IPS-15b (cell line): ENCODE results near the gene PLEKHG5.

Experiments used
- H3K27me3 ChIP-seq: one replicate; pipeline ENCODE4 v1.6.1; 2013; ENCODE audit warnings: low read length; ENCODE audit not compliant: control insufficient read depth, insufficient read depth
- H3K36me3 ChIP-seq: one replicate; pipeline ENCODE4 v1.6.1; 2013; ENCODE audit warnings: low read length; ENCODE audit not compliant: control insufficient read depth, insufficient read depth
- H3K4me1 ChIP-seq: one replicate; pipeline ENCODE4 v1.6.1; 2013; ENCODE audit warnings: mild to moderate bottlenecking, low read length; ENCODE audit not compliant: control insufficient read depth, insufficient read depth
- H3K4me3 ChIP-seq: one replicate; pipeline ENCODE4 v1.5.1; 2013; ENCODE audit warnings: low read depth, low read length
- H3K9ac ChIP-seq: one replicate; pipeline ENCODE4 v1.6.1; 2013; ENCODE audit warnings: low read depth, mild to moderate bottlenecking, low read length
- H3K9me3 ChIP-seq: one replicate; pipeline ENCODE4 v1.6.1; 2013; ENCODE audit warnings: mild to moderate bottlenecking, low read length; ENCODE audit not compliant: control insufficient read depth, insufficient read depth

Gene PLEKHG5

DNA sequence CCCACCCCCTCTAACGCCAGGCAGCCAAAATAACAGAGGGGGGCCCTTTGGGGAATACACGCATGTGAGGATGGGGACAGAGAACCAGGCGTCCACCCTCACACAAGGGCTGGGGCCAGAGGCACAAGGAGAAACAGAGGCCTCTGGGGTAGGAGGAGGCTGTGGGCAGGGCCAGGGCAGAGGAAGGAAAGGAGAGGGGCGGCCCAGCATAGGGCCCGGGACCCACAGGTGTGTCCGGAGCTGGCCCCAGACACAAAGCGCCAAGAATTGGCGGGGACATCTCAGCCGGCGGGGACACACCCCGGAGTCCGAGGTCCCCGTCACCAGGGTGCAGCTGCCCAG, 6.7 kb downstream of the PLEKHG5 start:
- no peaks in the 10 kb centered on the region for H3K36me3 ChIP-seq
- peaks cover 5% of the 10 kb centered on the region for H3K27me3 ChIP-seq
- H3K9me3 ChIP-seq = no peaks in the 10 kb centered on the region
- peaks cover 3% of the 10 kb centered on the region for H3K4me1 ChIP-seq
- peak overlapping the region; percentile 37 for H3K9ac ChIP-seq
- peak overlapping the region; percentile 54 for H3K4me3 ChIP-seq

DNA sequence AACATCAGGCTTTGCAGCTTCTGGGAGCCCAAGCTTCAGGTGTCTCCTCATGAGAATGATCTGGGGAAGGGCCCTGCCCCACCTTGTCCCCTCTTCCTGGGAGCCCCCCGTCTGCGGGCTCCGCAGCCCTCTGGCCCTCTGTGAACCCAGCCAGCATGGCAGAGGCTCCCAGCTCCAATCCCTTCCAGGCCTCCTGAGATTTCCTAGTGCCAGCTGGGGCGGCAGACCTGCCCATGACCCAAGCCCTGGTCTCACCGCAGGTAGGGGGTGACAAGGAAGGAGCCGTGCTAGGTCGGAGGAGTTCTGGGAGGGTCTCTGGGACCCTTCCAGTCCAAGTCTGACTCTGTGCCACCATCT, 7.7 kb downstream of the PLEKHG5 start:
- peaks cover 3% of the 10 kb centered on the region for H3K4me1 ChIP-seq
- H3K9me3 ChIP-seq = no peaks in the 10 kb centered on the region
- no peak overlapping the region for H3K9ac ChIP-seq
- no peak overlapping the region for H3K4me3 ChIP-seq
- peaks cover 5% of the 10 kb centered on the region for H3K27me3 ChIP-seq
- H3K36me3 ChIP-seq = no peaks in the 10 kb centered on the region

DNA sequence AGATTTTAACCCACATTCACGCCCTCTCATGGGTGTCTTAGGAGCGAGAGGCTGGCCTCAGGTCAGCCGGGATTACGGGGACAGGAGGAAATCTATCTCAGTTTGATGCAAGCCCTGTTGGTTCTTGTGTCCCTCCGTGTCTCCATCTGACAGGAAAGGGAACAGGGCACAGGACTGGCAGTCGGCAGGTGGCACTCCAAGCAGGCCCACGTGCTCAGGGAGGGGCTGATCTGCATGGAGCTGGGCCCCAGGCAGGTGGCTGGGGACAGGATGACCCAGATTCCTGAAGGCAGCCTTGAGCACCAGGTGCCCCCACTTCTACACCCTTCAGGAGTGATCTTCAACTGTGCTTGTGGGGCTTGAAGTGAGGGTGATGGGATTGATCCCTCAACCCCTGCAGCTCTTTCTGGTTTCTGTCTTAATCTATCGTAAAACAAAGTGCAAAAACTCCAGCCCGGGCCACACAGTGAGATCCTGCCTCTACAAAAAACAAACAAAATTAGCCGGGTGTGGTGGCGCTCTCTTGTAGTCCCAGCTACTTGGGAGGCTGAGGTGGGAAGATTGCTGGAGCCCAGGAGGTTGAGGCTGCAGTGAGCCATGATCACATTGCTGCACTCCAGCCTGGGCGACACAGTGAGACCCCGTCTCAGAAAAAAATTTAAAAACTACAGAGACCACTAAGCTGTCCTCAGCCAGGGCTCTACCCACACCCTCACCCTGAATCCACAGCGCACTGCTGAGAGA, 8.3 kb downstream of the PLEKHG5 start:
- Histone ChIP-seq H3K4me1 (peaks cover 3% of the 10 kb centered on the region), H3K36me3 (no peaks in the 10 kb centered on the region), H3K9me3 (no peaks in the 10 kb centered on the region), H3K9ac (no peak overlapping the region), H3K27me3 (peaks cover 5% of the 10 kb centered on the region), H3K4me3 (no peak overlapping the region)

DNA sequence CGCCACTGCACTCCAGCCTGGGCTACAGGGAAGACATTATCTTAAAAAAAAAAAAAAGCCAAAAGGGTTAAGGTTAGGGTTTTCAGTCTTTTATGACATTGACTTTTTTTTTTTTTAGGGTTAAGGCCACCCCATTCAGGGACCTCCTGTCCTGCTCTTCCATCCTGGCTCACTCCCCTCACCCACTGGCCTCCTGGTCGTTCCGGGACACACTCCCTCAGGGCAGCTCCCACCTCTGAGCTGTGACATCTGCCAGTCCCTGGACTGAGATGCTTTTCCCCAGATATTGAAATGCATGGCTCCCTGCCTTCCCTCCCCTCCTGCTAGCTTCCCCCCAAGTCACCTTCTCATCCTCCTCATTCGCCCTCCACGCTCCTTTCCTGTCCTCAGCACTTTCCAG, 9.6 kb downstream of the PLEKHG5 start:
- H3K27me3 ChIP-seq = peaks cover 5% of the 10 kb centered on the region
- H3K36me3 ChIP-seq = no peaks in the 10 kb centered on the region
- H3K4me3 ChIP-seq = no peak overlapping the region
- no peak overlapping the region for H3K9ac ChIP-seq
- H3K9me3 ChIP-seq = no peaks in the 10 kb centered on the region
- peaks cover 3% of the 10 kb centered on the region for H3K4me1 ChIP-seq

DNA sequence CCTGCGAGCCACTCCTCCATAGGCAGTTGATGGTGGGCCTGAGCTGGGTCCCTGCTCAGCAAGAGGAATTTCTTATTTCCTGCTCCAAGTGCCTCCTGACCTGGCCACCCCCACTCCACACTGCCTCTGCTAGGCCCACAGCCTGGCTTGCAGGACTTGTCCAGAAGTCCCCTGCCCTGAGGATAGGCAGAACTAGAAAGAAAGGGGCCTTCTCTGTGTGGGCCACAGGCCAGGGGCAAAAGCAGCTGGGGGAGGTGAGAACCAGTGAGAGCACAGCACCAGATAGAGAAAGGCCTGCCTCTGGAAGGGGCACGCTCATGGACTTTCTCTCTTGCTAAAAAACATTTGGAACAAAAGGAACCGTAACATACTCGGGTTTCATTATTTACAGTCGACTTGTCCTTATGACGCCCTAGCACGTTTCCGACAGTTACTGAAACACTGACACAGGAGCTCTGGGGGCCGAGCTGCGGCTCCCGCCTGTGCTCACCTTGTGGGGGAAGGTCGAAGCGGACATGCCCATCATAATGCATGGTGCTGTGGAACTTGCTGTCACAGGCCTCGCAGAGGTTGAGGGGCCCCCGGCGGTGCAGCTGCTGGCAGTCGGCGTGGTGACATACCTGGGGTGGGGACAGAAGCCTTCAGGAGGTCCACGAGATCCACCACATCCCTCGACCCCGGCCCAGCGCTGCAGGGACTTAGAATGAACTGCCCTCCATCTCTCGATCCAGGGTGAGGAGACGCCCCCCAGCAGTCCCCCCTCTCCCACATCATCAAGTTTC, 14.2 kb downstream of the PLEKHG5 start:
- H3K9ac ChIP-seq = no peak overlapping the region
- H3K36me3 ChIP-seq = peaks cover 12% of the 10 kb centered on the region
- H3K4me3 ChIP-seq = no peak overlapping the region
- peaks cover 5% of the 10 kb centered on the region for H3K4me1 ChIP-seq
- no peaks in the 10 kb centered on the region for H3K27me3 ChIP-seq
- no peaks in the 10 kb centered on the region for H3K9me3 ChIP-seq

DNA sequence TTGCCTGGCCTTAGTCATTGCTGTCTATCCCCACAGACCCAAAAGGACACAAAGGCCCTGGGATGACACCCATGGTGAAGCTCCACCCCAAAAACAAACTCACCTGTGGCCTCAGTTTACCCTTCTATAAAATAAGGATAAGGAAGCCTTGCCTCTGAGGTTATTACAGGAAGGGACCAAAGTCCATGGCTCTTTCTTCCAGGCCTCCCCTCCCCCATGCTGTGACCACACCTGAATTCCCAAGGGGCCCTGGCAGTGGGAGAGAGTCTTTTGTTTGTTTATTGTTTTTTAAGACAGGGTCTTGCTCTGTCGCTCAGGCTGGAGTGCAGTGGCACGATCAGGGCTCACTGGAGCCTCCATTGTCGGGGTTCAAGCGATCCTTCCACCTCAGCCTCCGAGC, 15.0 kb downstream of the PLEKHG5 start:
- Histone ChIP-seq H3K9me3 (no peaks in the 10 kb centered on the region), H3K9ac (no peak overlapping the region), H3K27me3 (no peaks in the 10 kb centered on the region), H3K4me1 (peaks cover 11% of the 10 kb centered on the region), H3K36me3 (peaks cover 18% of the 10 kb centered on the region), H3K4me3 (no peak overlapping the region)

DNA sequence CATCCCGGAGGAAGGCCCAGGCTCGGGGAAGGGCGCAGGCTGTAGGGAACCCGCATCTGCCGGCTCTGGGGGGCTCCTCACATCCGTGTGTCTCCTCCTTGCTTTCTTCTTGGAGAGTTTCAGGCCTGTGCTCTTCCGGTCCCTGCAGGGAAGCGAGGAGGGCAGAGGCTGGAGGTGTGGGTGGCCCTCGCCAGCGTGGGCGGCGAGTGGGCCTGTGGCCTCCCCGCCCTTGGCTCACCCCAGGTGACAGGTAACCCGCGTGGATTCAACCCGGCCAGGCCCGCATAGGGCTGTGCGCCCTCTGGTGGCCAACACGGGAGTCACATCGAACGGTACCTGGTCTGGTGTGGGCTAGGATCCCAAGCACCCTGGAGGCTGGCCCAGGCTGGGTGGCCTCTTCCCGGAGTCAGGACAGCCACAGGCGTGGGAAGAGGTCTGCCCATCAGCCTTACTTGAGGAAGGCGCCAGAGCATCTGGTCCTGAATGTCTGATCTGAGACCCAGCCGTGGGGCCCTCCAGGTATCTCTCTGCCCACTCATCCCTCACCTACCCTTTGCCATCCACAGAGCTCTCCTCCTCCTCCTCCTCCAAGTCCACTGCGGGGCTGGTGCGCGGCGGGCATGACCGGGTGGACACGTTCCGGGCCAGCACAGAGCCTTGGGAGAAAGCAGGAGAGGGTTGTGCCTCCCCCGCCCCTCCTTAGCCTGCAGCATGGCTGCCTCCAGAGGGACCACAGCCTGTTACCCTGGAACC, 15.9 kb downstream of the PLEKHG5 start:
- Histone ChIP-seq H3K4me1 (peaks cover 11% of the 10 kb centered on the region), H3K9ac (no peak overlapping the region)

DNA sequence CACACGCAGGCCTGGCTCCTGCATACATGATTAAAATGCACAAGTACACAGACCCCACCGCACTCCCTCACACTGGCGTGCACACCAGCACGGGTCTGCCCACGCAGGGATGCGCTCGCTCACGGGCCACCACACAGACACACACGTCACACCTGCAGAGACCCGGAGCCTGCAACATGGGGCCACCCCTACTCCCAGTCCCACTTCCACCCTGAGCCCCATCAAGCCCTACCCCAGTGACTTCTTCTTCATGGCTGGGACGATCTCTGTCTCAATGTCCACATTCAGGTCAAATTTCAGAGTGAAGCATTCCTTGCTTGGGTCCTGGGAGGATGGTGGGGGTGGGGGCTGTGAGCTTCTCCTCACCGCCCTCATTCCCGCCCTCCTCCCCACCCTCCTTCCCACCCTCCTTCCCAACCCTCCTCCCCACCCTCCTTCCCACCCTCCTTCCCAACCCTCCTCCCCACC, 16.6 kb downstream of the PLEKHG5 start:
- peaks cover 29% of the 10 kb centered on the region for H3K36me3 ChIP-seq
- H3K9ac ChIP-seq = peak overlapping the region; percentile 24
- no peaks in the 10 kb centered on the region for H3K9me3 ChIP-seq
- no peaks in the 10 kb centered on the region for H3K27me3 ChIP-seq
- H3K4me1 ChIP-seq = peaks cover 11% of the 10 kb centered on the region
- no peak overlapping the region for H3K4me3 ChIP-seq

More for the DNA sequence above, 15.9 kb downstream of the PLEKHG5 start:
- Histone ChIP-seq H3K4me3 (peak overlapping the region; percentile 26), H3K9me3 (no peaks in the 10 kb centered on the region), H3K27me3 (no peaks in the 10 kb centered on the region), H3K36me3 (peaks cover 22% of the 10 kb centered on the region)

DNA sequence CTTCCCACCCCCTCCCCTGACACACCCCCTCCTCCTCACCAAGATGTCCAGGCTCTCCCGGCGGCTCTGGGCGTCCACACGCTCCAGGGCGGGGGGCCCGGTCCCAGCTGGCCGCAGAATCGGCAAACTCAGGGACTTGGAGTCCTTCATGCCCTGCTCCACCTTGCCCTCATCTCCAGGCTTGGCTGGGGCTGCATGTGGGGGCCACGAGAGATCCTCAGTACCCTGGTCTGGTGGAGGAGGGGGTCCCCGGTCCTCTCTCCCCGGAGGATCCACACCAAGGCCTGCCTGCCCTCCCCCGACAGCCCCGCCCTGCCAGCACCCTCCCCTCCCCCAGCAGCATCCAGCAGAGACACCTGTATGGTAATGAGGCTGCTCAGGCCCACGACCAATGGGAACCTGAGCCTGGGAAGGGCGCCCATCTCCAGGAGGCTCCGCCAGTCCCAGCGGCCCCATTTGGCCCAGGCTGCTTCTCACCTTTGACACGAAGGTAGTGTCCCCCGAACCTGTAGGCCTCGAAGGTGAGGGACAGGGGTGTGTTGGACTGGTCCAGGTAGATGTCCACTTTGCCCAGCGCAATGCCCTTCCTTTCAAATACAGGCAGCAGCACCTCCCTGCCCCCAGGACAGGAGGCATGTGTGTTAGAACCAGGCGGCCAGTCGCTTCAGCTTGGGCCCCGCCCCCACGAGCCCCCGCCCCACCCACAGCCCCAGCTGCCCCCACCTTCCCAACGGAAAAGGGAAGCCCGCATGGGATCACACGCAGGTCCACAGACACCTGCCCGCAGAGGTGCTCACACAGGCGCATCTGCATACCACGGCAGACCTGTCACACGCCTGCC, 17.3 kb downstream of the PLEKHG5 start:
- Histone ChIP-seq H3K36me3 (peaks cover 34% of the 10 kb centered on the region), H3K9me3 (no peaks in the 10 kb centered on the region), H3K27me3 (no peaks in the 10 kb centered on the region), H3K4me3 (no peak overlapping the region), H3K9ac (peak overlapping the region; percentile 24), H3K4me1 (peaks cover 11% of the 10 kb centered on the region)

DNA sequence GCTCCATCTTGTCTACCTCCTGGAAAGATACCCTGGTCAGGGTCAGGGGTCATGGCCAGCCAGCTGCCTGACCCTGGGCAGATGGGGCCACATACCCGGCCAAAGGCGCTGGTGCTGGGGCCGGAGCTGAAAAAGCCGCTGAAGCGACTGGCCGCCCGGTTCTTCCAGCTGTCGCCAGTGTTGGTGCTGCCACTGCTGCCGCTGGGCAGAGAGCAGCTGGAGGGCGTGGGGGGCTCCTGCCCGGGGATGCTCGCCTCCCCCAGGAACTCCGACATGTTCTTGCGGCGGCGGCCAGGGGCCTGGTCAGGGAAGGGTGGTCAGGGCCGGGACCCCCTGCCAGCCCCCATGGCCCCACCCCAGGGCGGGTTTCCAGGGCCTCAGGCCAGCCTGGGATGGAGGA, 18.3 kb downstream of the PLEKHG5 start:
- no peak overlapping the region for H3K4me3 ChIP-seq
- peaks cover 45% of the 10 kb centered on the region for H3K36me3 ChIP-seq
- H3K27me3 ChIP-seq = no peaks in the 10 kb centered on the region
- H3K9ac ChIP-seq = no peak overlapping the region
- no peaks in the 10 kb centered on the region for H3K9me3 ChIP-seq
- peaks cover 11% of the 10 kb centered on the region for H3K4me1 ChIP-seq

DNA sequence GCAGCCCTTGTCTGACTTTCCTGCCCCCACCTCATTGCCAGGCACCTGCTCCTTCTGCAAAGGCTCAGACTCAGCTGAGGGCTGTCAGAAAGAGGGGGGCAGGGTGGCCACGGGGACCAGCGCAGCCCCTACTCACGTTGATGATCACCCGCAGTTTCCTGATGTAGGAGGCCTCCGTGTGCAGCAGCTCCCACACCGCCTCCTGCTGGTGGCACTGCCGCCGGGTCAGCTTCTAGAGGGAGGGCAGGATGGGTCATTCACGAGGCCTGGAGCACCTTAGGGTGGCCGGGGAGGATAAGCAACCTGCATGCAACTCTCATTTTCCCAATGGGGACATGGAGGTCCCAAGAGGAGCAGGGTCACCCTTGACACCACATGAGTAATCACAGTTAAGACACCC, 19.1 kb downstream of the PLEKHG5 start:
- Histone ChIP-seq H3K9me3 (no peaks in the 10 kb centered on the region), H3K4me3 (no peak overlapping the region), H3K36me3 (peaks cover 48% of the 10 kb centered on the region)

More for the DNA sequence above, 19.1 kb downstream of the PLEKHG5 start:
- no peaks in the 10 kb centered on the region for H3K27me3 ChIP-seq
- H3K4me1 ChIP-seq = peaks cover 11% of the 10 kb centered on the region
- no peak overlapping the region for H3K9ac ChIP-seq
